Fibroblast of lung (primary cell): ENCODE results near the gene COL9A3.

ENCODE experiments used
- CTCF ChIP-seq, 2 donors: IDR thresholded peaks in 1 of 2; conservative IDR thresholded peaks in 1 of 2; 1 replicate in 1 of 2; 2 replicates in 1 of 2; pipeline ENCODE4 v1.5.1; 2011 to 2012; ENCODE audit warnings: low read length in 2 of 2, control low read depth in 1 of 2, inconsistent platforms in 1 of 2, low read depth in 1 of 2, mild to moderate bottlenecking in 1 of 2
- EZH2 ChIP-seq: IDR thresholded peaks from 2 replicates; pipeline ENCODE4 v1.5.1; 2012; ENCODE audit warnings: low read length, control low read depth, mild to moderate bottlenecking; ENCODE audit errors: missing control alignments

GRCh38 chr20:62809530-62810428 lies 7.1 kb upstream of the COL9A3 start:
- TF ChIP-seq CTCF (conservative IDR thresholded peaks at IDR 0.05 in 1 of 2, IDR thresholded peaks at IDR 0.05 in 1 of 2; ENCODE audit: low read depth in 1 of 2, low read length in 2 of 2) (no peak), EZH2 (no peak)
